GM12878 (cell line): ENCODE data around the gene PXMP4. TPM values are rescaled to one million over a fixed set of nuclear protein-coding genes. Genes with fewer than 3 reads are reported as not detected.

Experiments
- ATAC-seq: fragments of 200-7000 bp; cut with Tn5 transposase; 3 replicates; pipeline ENCODE4 v1.9.1; 2020; ENCODE audit warnings: mild to moderate bottlenecking, moderate library complexity
- BruUV-seq: library from RNA; stranded (reverse); fragments of 400-500 nt; replicated peaks from 2 replicates; lab custom pipeline; 2021; lab: Mats Ljungman, UMichigan
- CTCF ChIA-PET: fragments of 300-600 bp; sonication (Branson Sonifier 250); formaldehyde crosslinking; extraction: SDS; loops from one replicate; lab custom pipeline; 2021; ENCODE audit warnings: inconsistent platforms; lab: Yijun Ruan, JAX
- POLR2A ChIA-PET: fragments of 350-600 bp; formaldehyde crosslinking; extraction: SDS; loops from one replicate; lab custom pipeline; 2021; ENCODE audit warnings: inconsistent platforms; lab: Charles Lee
- RAD21 ChIA-PET: fragments of 300-600 bp; sonication (Branson Sonifier 250); formaldehyde crosslinking; loops from one replicate; lab custom pipeline; 2023; ENCODE audit warnings: antibody characterized with exemption; ENCODE audit not compliant: unreplicated experiment; lab: Charles Lee
- SMC1A ChIA-PET: fragments of 300-600 bp; sonication (Branson Sonifier 250); formaldehyde crosslinking; loops from one replicate; lab custom pipeline; 2023; ENCODE audit not compliant: unreplicated experiment, uncharacterized antibody; lab: Charles Lee
- DNase-seq: peaks from one replicate; pipeline ENCODE4 v3.0.0-alpha.2; 2011; ENCODE audit warnings: low read depth, low spot score
- FAIRE-seq: peaks from 3 replicates; lab custom pipeline; 2011; peaks lifted over from hg19 to GRCh38; lab: Jason Lieb, UNC
- H2AFZ ChIP-seq: 2 replicates; pipeline ENCODE4 v1.6.0; 2011; ENCODE audit warnings: low read depth, low read length, control low read depth; ENCODE audit not compliant: control insufficient read depth
- H3K27ac ChIP-seq: 2 replicates; pipeline ENCODE4 v1.5.1; 2011; ENCODE audit warnings: control low read depth; ENCODE audit not compliant: control insufficient read depth, insufficient read depth
- H3K27me3 ChIP-seq, 2 experiments: replicated peaks in 1 of 2; 2 replicates each; pipeline versions ENCODE4 v1.6.0 to v1.6.1; 2011; ENCODE audit warnings: low read length in 1 of 2; ENCODE audit not compliant: control insufficient read depth in 2 of 2, insufficient read depth in 2 of 2
- H3K36me3 ChIP-seq, 2 experiments: 2 replicates each; pipeline ENCODE4 v1.5.1; 2011; ENCODE audit warnings: low read length in 1 of 2; ENCODE audit not compliant: control insufficient read depth in 2 of 2, insufficient read depth in 2 of 2
- H3K4me1 ChIP-seq: 2 replicates; pipeline ENCODE4 v1.6.1; 2011; ENCODE audit warnings: mild to moderate bottlenecking, low read length, moderate library complexity, mixed read lengths; ENCODE audit not compliant: control insufficient read depth, insufficient read depth
- H3K4me2 ChIP-seq: 2 replicates; pipeline ENCODE4 v1.6.0; 2011; ENCODE audit warnings: control low read depth; ENCODE audit not compliant: control insufficient read depth, insufficient read depth
- H3K4me3 ChIP-seq: fragments of 200-600 bp; sonication (generic); 2 replicates; pipeline ENCODE4 v1.5.1; 2016
- H3K79me2 ChIP-seq: 2 replicates; pipeline ENCODE4 v1.6.0; 2011; ENCODE audit warnings: low read length; ENCODE audit not compliant: control insufficient read depth, insufficient read depth
- H3K9ac ChIP-seq: 2 replicates; pipeline ENCODE4 v1.8.0; 2011; ENCODE audit warnings: low read length, control low read depth, mixed read lengths; ENCODE audit not compliant: control insufficient read depth, insufficient read depth
- H3K9me3 ChIP-seq: replicated peaks from 3 replicates; pipeline ENCODE4 v1.5.1; 2011; ENCODE audit warnings: mild to moderate bottlenecking, low read length; ENCODE audit not compliant: control insufficient read depth, insufficient read depth
- H4K20me1 ChIP-seq: 2 replicates; pipeline ENCODE4 v1.6.0; 2011; ENCODE audit not compliant: control insufficient read depth, insufficient read depth
- ATF7 ChIP-seq: fragments of 450-650 bp; IDR thresholded peaks from 2 replicates; pipeline ENCODE4 v1.6.1; 2016; ENCODE audit warnings: low read depth, mild to moderate bottlenecking
- BCLAF1 ChIP-seq: fragments of 450-650 bp; IDR thresholded peaks from 2 replicates; pipeline ENCODE4 v1.6.1; 2017; ENCODE audit warnings: antibody characterized with exemption, mild to moderate bottlenecking, moderate library complexity
- CHD4 ChIP-seq: fragments of 200-600 bp; sonication (generic); IDR thresholded peaks from 2 replicates; pipeline ENCODE4 v1.6.1; 2016; ENCODE audit warnings: mild to moderate bottlenecking
- MXI1 ChIP-seq: fragments of 150-350 bp; IDR thresholded peaks from 2 replicates; pipeline ENCODE4 v1.6.1; 2011; ENCODE audit warnings: low read depth, mild to moderate bottlenecking, inconsistent platforms, low read length, improper control_type of control experiment
- SIN3A ChIP-seq: IDR thresholded peaks from 2 replicates; pipeline ENCODE4 v1.6.1; 2012; ENCODE audit warnings: low read depth, low read length, improper control_type of control experiment
- ZNF207 ChIP-seq: fragments of 450-650 bp; IDR thresholded peaks from 2 replicates; pipeline ENCODE4 v1.6.1; 2014; ENCODE audit warnings: antibody characterized with exemption, mild to moderate bottlenecking, borderline replicate concordance
- ZNF622 ChIP-seq: fragments of 450-650 bp; IDR thresholded peaks from 2 replicates; pipeline ENCODE4 v1.6.1; 2017; ENCODE audit warnings: mild to moderate bottlenecking, inconsistent platforms
- WGBS: methylation state at CpG from one replicate; pipeline ENCODE4 v1.1.6; 2016; ENCODE audit warnings: low lambda C conversion rate; ENCODE audit not compliant: insufficient replicate concordance, insufficient coverage; ENCODE audit errors: missing lambda C conversion rate; 5-methylcytosine and 5-hydroxymethylcytosine counted together
- in situ Hi-C: fragments of 300-500 bp; cut with MboI; formaldehyde crosslinking; loops from 9 replicates; pipeline ENCODE4 v1.14.3; 2018; ENCODE audit warnings: mixed read lengths
- intact Hi-C: fragments of 100-400 bp; cut with micrococcal nuclease; formaldehyde crosslinking; loops from one replicate; pipeline ENCODE4 v1.14.2; 2022; ENCODE audit not compliant: unreplicated experiment
- polyA plus RNA-seq, 11 experiments: library from polyadenylated mRNA; depleted of rRNA in 4 of 11; unstranded in 6 of 11; stranded (reverse) in 5 of 11; fragments of >200 nt; fragmentation: Nextera tagmentation in 4 of 11; fragmentation: Illumina TruSeq in 1 of 11; extraction: Ambion mirVana in 4 of 11; extraction: Trizol in 1 of 11; gene quantifications; 1 replicate in 1 of 11; 2 replicates in 10 of 11; pipeline versions ENCODE4 v1.2.1 to v1.2.3, GENCODE V29; 2011 to 2016; ENCODE audit warnings: inconsistent platforms in 2 of 11, missing spikeins in 2 of 11, low read depth in 1 of 11
- total RNA-seq, 4 experiments: library from RNA; depleted of rRNA in 3 of 4; stranded (reverse); fragments of >200 nt in 3 of 4; fragmentation: Illumina TruSeq in 1 of 4; extraction: Trizol in 1 of 4; gene quantifications; 2 replicates each; pipeline versions ENCODE4 v1.2.1 to v1.2.3, GENCODE V29; 2013 to 2021

Gene PXMP4
- total and polyA plus RNA-seq, 10 of the 15 experiments (the other 5 are each of a cell fraction or from before 2014, with no cell fraction given) = 3.6 to 19.2 (median 8.6) TPM

GRCh38 chr20:33751775-33752174 is 31.7 kb upstream of the PXMP4 start:
- H3K4me2 ChIP-seq = no peak overlapping the region
- BruUV-seq = no TSS peak
- no peaks in the 10 kb centered on the region for H3K27me3 ChIP-seq
- H3K4me1 ChIP-seq = no peaks in the 10 kb centered on the region
- SMC1A ChIA-PET = no interaction called here
- H3K36me3 ChIP-seq = peaks cover 3% of the 10 kb centered on the region in 2 experiments; a peak in 3 of 4 replicates
- H3K79me2 ChIP-seq = no peaks in the 10 kb centered on the region
- H3K27ac ChIP-seq = no peak overlapping the region
- CTCF ChIA-PET = no interaction called here
- DNase-seq = no peak
- ATAC-seq = no peak
- H3K9ac ChIP-seq = no peak overlapping the region
- no peaks in the 10 kb centered on the region for H4K20me1 ChIP-seq
- RAD21 ChIA-PET = no interaction called here
- H3K4me3 ChIP-seq = no peak overlapping the region
- H3K9me3 ChIP-seq = no peaks in the 10 kb centered on the region
- TF ChIP-seq CHD4 = no peak
- TF ChIP-seq, all 136 proteins: peak for 0
- intact Hi-C loops = no loop called here
- no peak overlapping the region for H2AFZ ChIP-seq
- 96% methylated on average over 4 of the region's 4 CpGs for WGBS
- in situ Hi-C loops = no loop called here
- POLR2A ChIA-PET = no interaction called here
- no peak for FAIRE-seq

GRCh38 chr20:33746325-33746998 is 26.4 kb upstream of the PXMP4 start:
- ChIA-PET RAD21 (no interaction called here), SMC1A (interaction anchor here (0.6 kb wide), 1 partner anchor 117 kb away, joined by 3 read pairs; no protein-coding TSS in a partner anchor), CTCF (no interaction called here), POLR2A (no interaction called here)
- intact Hi-C loops = no loop called here
- TF ChIP-seq ZNF622 (no peak), BCLAF1 (no peak), ATF7 (no peak), SIN3A (no peak), MXI1 (no peak), ZNF207 (no peak)
- no peak overlapping the region for H3K4me3 ChIP-seq
- no peak overlapping the region for H2AFZ ChIP-seq
- in situ Hi-C loops = no loop called here
- ATAC-seq = no peak
- no peak overlapping the region for H3K4me2 ChIP-seq
- H3K36me3 ChIP-seq = peaks cover 0 to 2% of the 10 kb centered on the region in 2 experiments; a peak in 2 of 4 replicates
- H3K27me3 ChIP-seq = no peaks in the 10 kb centered on the region
- no peaks in the 10 kb centered on the region for H3K4me1 ChIP-seq
- no peak overlapping the region for H3K27ac ChIP-seq
- no peaks in the 10 kb centered on the region for H3K9me3 ChIP-seq
- no peak for FAIRE-seq
- 96% methylated on average over 9 of the region's 12 CpGs for WGBS
- no peak overlapping the region for H3K9ac ChIP-seq
- no peaks in the 10 kb centered on the region for H4K20me1 ChIP-seq
- no TSS peak for BruUV-seq
- DNase-seq = no peak
- H3K79me2 ChIP-seq = no peaks in the 10 kb centered on the region
